Prostate gland (tissue), 2 donors: ENCODE data around the gene TRIM68.

ENCODE experiments used
- POLR2AphosphoS5 ChIP-seq: sonication (generic); formaldehyde crosslinking; IDR thresholded peaks from one replicate; pipeline ENCODE4 v1.6.1; 2017; ENCODE audit warnings: antibody characterized with exemption
- TF ChIP-seq, protein P1 (sequence below), 4 experiments: fragments of 200-600 bp in 2 of 4; fragments of 450-650 bp in 2 of 4; sonication (generic) in 2 of 4; IDR thresholded peaks; 1 replicate in 3 of 4; 2 replicates in 1 of 4; pipeline ENCODE4 v1.5.1; 2016 to 2019; ENCODE audit warnings: antibody characterized with exemption in 4 of 4, mild to moderate bottlenecking in 2 of 4, moderate library complexity in 2 of 4

DNA sequence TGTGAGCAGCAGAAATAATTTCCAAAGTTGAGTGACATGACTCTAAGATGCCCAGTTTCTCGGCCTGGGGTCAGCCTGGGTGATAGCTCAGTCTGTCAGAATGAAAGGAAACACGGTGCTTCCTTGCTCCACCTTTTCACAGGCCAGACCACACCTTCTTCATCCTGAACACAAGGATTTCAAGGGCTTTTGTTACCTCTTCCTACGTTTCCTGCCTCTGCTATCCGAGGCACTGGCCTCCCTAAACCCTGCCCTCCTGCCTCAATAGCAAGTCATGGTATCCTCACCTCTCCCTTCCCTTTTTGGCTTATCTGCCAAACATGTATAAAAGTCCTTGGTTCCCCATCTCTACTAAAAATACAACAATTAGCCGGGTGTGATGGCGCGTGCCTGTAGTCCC is 34.0 kb upstream of the TRIM68 start:
- TF ChIP-seq POLR2AphosphoS5 = no peak
- TF ChIP-seq, protein P1, sequence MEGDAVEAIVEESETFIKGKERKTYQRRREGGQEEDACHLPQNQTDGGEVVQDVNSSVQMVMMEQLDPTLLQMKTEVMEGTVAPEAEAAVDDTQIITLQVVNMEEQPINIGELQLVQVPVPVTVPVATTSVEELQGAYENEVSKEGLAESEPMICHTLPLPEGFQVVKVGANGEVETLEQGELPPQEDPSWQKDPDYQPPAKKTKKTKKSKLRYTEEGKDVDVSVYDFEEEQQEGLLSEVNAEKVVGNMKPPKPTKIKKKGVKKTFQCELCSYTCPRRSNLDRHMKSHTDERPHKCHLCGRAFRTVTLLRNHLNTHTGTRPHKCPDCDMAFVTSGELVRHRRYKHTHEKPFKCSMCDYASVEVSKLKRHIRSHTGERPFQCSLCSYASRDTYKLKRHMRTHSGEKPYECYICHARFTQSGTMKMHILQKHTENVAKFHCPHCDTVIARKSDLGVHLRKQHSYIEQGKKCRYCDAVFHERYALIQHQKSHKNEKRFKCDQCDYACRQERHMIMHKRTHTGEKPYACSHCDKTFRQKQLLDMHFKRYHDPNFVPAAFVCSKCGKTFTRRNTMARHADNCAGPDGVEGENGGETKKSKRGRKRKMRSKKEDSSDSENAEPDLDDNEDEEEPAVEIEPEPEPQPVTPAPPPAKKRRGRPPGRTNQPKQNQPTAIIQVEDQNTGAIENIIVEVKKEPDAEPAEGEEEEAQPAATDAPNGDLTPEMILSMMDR (IDR thresholded peaks at IDR 0.05) = no peak
